NT2/D1 (cell line): ENCODE results near the gene GPATCH2.

Experiments used
- DNase-seq: peaks from one replicate; pipeline ENCODE4 v3.0.0-alpha.2; 2011; ENCODE audit warnings: low read depth, low spot score
- H3K27me3 ChIP-seq: 2 replicates; pipeline ENCODE4 v1.6.0; 2011; ENCODE audit warnings: mild to moderate bottlenecking; ENCODE audit not compliant: insufficient read length, insufficient read depth
- H3K36me3 ChIP-seq: 2 replicates; pipeline ENCODE4 v1.6.1; 2011; ENCODE audit warnings: mild to moderate bottlenecking, low read length, mixed read lengths; ENCODE audit not compliant: insufficient read depth, insufficient read length
- H3K4me1 ChIP-seq: 2 replicates; pipeline ENCODE4 v1.5.1; 2011; ENCODE audit not compliant: insufficient read depth, insufficient read length
- H3K4me3 ChIP-seq: 2 replicates; pipeline ENCODE4 v1.5.1; 2011; ENCODE audit warnings: low read depth; ENCODE audit not compliant: insufficient read length
- H3K9ac ChIP-seq: 2 replicates; pipeline ENCODE4 v1.6.0; 2011; ENCODE audit warnings: low read depth; ENCODE audit not compliant: insufficient read length
- H3K9me3 ChIP-seq: 2 replicates; pipeline ENCODE4 v1.5.1; 2011; ENCODE audit warnings: mild to moderate bottlenecking, low read length; ENCODE audit not compliant: insufficient read depth
- SUZ12 ChIP-seq: IDR thresholded peaks from 2 replicates; pipeline ENCODE4 v1.6.1; 2011; ENCODE audit not compliant: insufficient read length, insufficient read depth; ENCODE audit errors: extremely low read depth
- YY1 ChIP-seq: IDR thresholded peaks from 2 replicates; pipeline ENCODE4 v1.6.1; 2011; ENCODE audit not compliant: insufficient read length, insufficient read depth
- ZNF274 ChIP-seq: IDR thresholded peaks from 2 replicates; pipeline ENCODE4 v1.6.1; 2011; ENCODE audit warnings: mild to moderate bottlenecking, low read depth, low read length

Gene GPATCH2

GRCh38 chr1:217539510-217539909 is 91.4 kb downstream of the GPATCH2 start:
- H3K36me3 ChIP-seq: no peaks in the 10 kb centered on the region
- no peak for TF ChIP-seq SUZ12
- no peak for TF ChIP-seq ZNF274
- no peak for TF ChIP-seq YY1
- H3K9me3 ChIP-seq: no peaks in the 10 kb centered on the region
- H3K4me3 ChIP-seq: no peak overlapping the region
- H3K27me3 ChIP-seq: no peaks in the 10 kb centered on the region
- no peaks in the 10 kb centered on the region for H3K4me1 ChIP-seq
- no peak overlapping the region for H3K9ac ChIP-seq
- no peak for DNase-seq

- Histone ChIP-seq H3K9ac (no peak overlapping the region), H3K4me3 (no peak overlapping the region), H3K27me3 (no peaks in the 10 kb centered on the region), H3K9me3 (no peaks in the 10 kb centered on the region), H3K4me1 (no peaks in the 10 kb centered on the region), H3K36me3 (no peaks in the 10 kb centered on the region)
- DNase-seq: no peak
- TF ChIP-seq YY1: no peak
- no peak for TF ChIP-seq SUZ12
- TF ChIP-seq ZNF274: no peak
Measured at GRCh38 chr1:217535601-217536377, 95.1 kb downstream of the GPATCH2 start.

- DNase-seq: no peak
- H3K27me3 ChIP-seq: no peaks in the 10 kb centered on the region
Measured at GRCh38 chr1:217534566-217534965, 96.3 kb downstream of the GPATCH2 start.

GRCh38 chr1:217528271-217528670 is 102.6 kb downstream of the GPATCH2 start:
- Histone ChIP-seq H3K4me1 (no peaks in the 10 kb centered on the region), H3K4me3 (no peak overlapping the region), H3K9ac (no peak overlapping the region), H3K27me3 (no peaks in the 10 kb centered on the region), H3K9me3 (peaks cover 15% of the 10 kb centered on the region; the same call in 1 of the 2 replicates), H3K36me3 (no peaks in the 10 kb centered on the region)
- TF ChIP-seq ZNF274 (no peak), SUZ12 (no peak), YY1 (no peak)
- no peak for DNase-seq

More at GRCh38 chr1:217534566-217534965, 96.3 kb downstream of the GPATCH2 start:
- Histone ChIP-seq H3K36me3 (no peaks in the 10 kb centered on the region), H3K4me3 (no peak overlapping the region), H3K4me1 (no peaks in the 10 kb centered on the region), H3K9ac (no peak overlapping the region), H3K9me3 (no peaks in the 10 kb centered on the region)
- TF ChIP-seq SUZ12: no peak
- TF ChIP-seq ZNF274: no peak
- no peak for TF ChIP-seq YY1

GRCh38 chr1:217527151-217527550 is 103.7 kb downstream of the GPATCH2 start:
- no peaks in the 10 kb centered on the region for H3K27me3 ChIP-seq
- DNase-seq: no peak
- H3K36me3 ChIP-seq: no peaks in the 10 kb centered on the region
- no peak for TF ChIP-seq ZNF274
- no peak for TF ChIP-seq YY1
- no peak for TF ChIP-seq SUZ12
- no peak overlapping the region for H3K4me3 ChIP-seq
- H3K9ac ChIP-seq: no peak overlapping the region
- no peaks in the 10 kb centered on the region for H3K4me1 ChIP-seq
- H3K9me3 ChIP-seq: peaks cover 15% of the 10 kb centered on the region; the same call in 1 of the 2 replicates

- TF ChIP-seq ZNF274 (no peak), SUZ12 (no peak), YY1 (no peak)
Measured at GRCh38 chr1:217526636-217527035, 104.3 kb downstream of the GPATCH2 start.

GRCh38 chr1:217525773-217526490 is 105.0 kb downstream of the GPATCH2 start:
- DNase-seq: no peak

More at GRCh38 chr1:217526636-217527035, 104.3 kb downstream of the GPATCH2 start:
- Histone ChIP-seq H3K9ac (no peak overlapping the region), H3K9me3 (peaks cover 15% of the 10 kb centered on the region; the same call in 1 of the 2 replicates), H3K4me1 (no peaks in the 10 kb centered on the region), H3K27me3 (no peaks in the 10 kb centered on the region), H3K4me3 (no peak overlapping the region), H3K36me3 (no peaks in the 10 kb centered on the region)
- no peak for DNase-seq

More at GRCh38 chr1:217525773-217526490, 105.0 kb downstream of the GPATCH2 start:
- no peak for TF ChIP-seq ZNF274
- no peak for TF ChIP-seq SUZ12
- no peak for TF ChIP-seq YY1
- Histone ChIP-seq H3K9me3 (peaks cover 15% of the 10 kb centered on the region; the same call in 1 of the 2 replicates), H3K27me3 (no peaks in the 10 kb centered on the region), H3K4me3 (no peak overlapping the region), H3K4me1 (no peaks in the 10 kb centered on the region), H3K36me3 (no peaks in the 10 kb centered on the region), H3K9ac (no peak overlapping the region)
